MCF 10A (cell line): ENCODE data around the gene HEATR1. TPM values are rescaled to one million over a fixed set of nuclear protein-coding genes. Genes with fewer than 3 reads are reported as not detected.
"Not testable (repeated sequence)": the region's sequence is repeated elsewhere in the genome, so short reads cannot be mapped to it uniquely, and the experiment has no call there.

ENCODE experiments used
- BruUV-seq: library from RNA; stranded (reverse); fragments of 400-500 nt; replicated peaks from 2 replicates; lab custom pipeline; 2021; lab: Mats Ljungman, UMichigan
- CTCF ChIA-PET: fragments of 300-600 bp; sonication (Branson Sonifier 250); formaldehyde crosslinking; extraction: SDS; loops from one replicate; lab custom pipeline; 2021; ENCODE audit warnings: antibody characterized with exemption, inconsistent platforms; lab: Yijun Ruan, JAX
- POLR2A ChIA-PET: fragments of 300-600, 350-650 bp; sonication (Branson Sonifier 250); formaldehyde crosslinking; extraction: SDS; loops from one replicate; lab custom pipeline; 2020; ENCODE audit warnings: antibody characterized with exemption, inconsistent platforms; lab: Yijun Ruan, JAX
- DNase-seq: peaks from one replicate; pipeline ENCODE4 v3.0.0-alpha.2; 2018; ENCODE audit not compliant: unreplicated experiment
- H3K27ac Mint-ChIP-seq: one replicate; pipeline ENCODE4 v1.8.0; 2022; ENCODE audit warnings: mild to moderate bottlenecking, low read depth, mixed read lengths; ENCODE audit not compliant: unreplicated experiment
- H3K27me3 Mint-ChIP-seq: one replicate; pipeline ENCODE4 v1.8.0; 2022; ENCODE audit warnings: mixed read lengths; ENCODE audit not compliant: insufficient read depth, unreplicated experiment
- H3K36me3 Mint-ChIP-seq: one replicate; pipeline ENCODE4 v1.8.0; 2022; ENCODE audit warnings: mild to moderate bottlenecking, moderate library complexity, mixed read lengths; ENCODE audit not compliant: insufficient read depth, unreplicated experiment
- H3K4me1 Mint-ChIP-seq: one replicate; pipeline ENCODE4 v1.8.0; 2022; ENCODE audit warnings: mixed read lengths; ENCODE audit not compliant: insufficient read depth, unreplicated experiment
- H3K4me3 Mint-ChIP-seq: one replicate; pipeline ENCODE4 v1.8.0; 2022; ENCODE audit warnings: mild to moderate bottlenecking, moderate library complexity, mixed read lengths; ENCODE audit not compliant: unreplicated experiment
- H3K9me3 Mint-ChIP-seq: one replicate; pipeline ENCODE4 v1.8.0; 2022; ENCODE audit warnings: mixed read lengths; ENCODE audit not compliant: unreplicated experiment
- CTCF ChIP-seq: fragments of 200-600 bp; IDR thresholded peaks from one replicate; pipeline ENCODE4 v1.8.0; 2022; ENCODE audit warnings: antibody characterized with exemption, mild to moderate bottlenecking; ENCODE audit not compliant: unreplicated experiment
- intact Hi-C: fragments of 100-400 bp; cut with micrococcal nuclease; formaldehyde crosslinking; loops from 2 replicates; pipeline ENCODE4 v1.14.1; 2022
- total RNA-seq: library from RNA; stranded (reverse); gene quantifications from 2 replicates; pipeline ENCODE4 v1.2.3, GENCODE V29; 2022

The HEATR1 gene
- total RNA-seq, 1 experiment from 2014 or later, result 128 TPM

- intact Hi-C loops, result loop anchor here (1.0 to 10.0 kb wide), 10 partner anchors 143 to 1191 kb away; no protein-coding TSS in a partner anchor
- Mint-ChIP-seq H3K4me3 (no peak overlapping the region), H3K4me1 (peaks cover 5% of the 10 kb centered on the region), H3K27ac (no peak overlapping the region), H3K9me3 (no peaks in the 10 kb centered on the region), H3K36me3 (peaks cover 5% of the 10 kb centered on the region), H3K27me3 (peaks cover 43% of the 10 kb centered on the region)
- no TSS peak for BruUV-seq
- peak; percentile 90 for DNase-seq
- peak; percentile 95 for TF ChIP-seq CTCF
- ChIA-PET CTCF (interaction anchor here (0.6 to 6.3 kb wide), 84 partner anchors 9 to 1190 kb away, joined by 3 to 79 read pairs (median 4); no protein-coding TSS in a partner anchor), POLR2A (interaction anchor here (1.0 to 1.2 kb wide), 4 partner anchors 16 to 781 kb away, joined by 3 to 8 read pairs (median 4); partner anchors contain the start of gene MTR)
Observed at GRCh38 chr1:236608930-236609726, 4.8 kb upstream of the HEATR1 start.

DNA sequence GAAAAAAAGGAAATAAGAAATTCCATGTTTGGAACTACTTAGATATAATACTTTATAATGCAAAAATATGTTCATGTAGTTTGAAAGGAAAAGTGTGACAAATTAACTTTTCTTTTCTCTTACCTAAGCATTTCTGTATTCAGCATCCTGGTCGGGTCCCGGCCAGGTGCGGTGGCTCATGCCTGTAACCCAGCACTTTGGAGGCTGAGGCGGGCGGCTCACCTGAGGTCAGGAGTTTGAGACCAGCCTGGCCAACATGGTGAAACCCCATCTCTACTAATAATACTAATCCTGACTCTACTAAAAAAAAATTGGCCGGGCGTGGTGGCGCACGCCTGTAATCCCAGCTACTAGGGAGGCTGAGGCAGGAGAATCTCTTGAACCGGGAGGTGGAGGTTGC is 3.3 kb upstream of the HEATR1 start:
- intact Hi-C loops, result loop anchor here (5.0 to 10.0 kb wide), 4 partner anchors 145 to 1065 kb away; no protein-coding TSS in a partner anchor
- CTCF ChIA-PET, result interaction anchor here (0.6 to 6.3 kb wide), 4 partner anchors 18 to 954 kb away, joined by 3 to 79 read pairs (median 36); no protein-coding TSS in a partner anchor
- peaks cover 20% of the 10 kb centered on the region for H3K36me3 Mint-ChIP-seq
- DNase-seq, BruUV-seq, H3K4me3 Mint-ChIP-seq, H3K9me3 Mint-ChIP-seq, POLR2A ChIA-PET, H3K27ac Mint-ChIP-seq: not testable (repeated sequence)
- H3K27me3 Mint-ChIP-seq, result peaks cover 36% of the 10 kb centered on the region
- peaks cover 14% of the 10 kb centered on the region for H3K4me1 Mint-ChIP-seq

GRCh38 chr1:236604905-236605806 is 840 bp upstream of the HEATR1 start:
- BruUV-seq, result TSS peak; percentile 89
- CTCF ChIA-PET, result interaction anchor here (0.6 to 4.0 kb wide), 36 partner anchors 9 to 959 kb away, joined by 3 to 31 read pairs (median 4); partner anchors contain the start of gene MTR
- Mint-ChIP-seq H3K9me3 (no peaks in the 10 kb centered on the region), H3K4me3 (peak overlapping the region; percentile 81), H3K27ac (peak overlapping the region; percentile 87), H3K27me3 (peaks cover 12% of the 10 kb centered on the region), H3K4me1 (peaks cover 14% of the 10 kb centered on the region), H3K36me3 (peaks cover 45% of the 10 kb centered on the region)
- TF ChIP-seq CTCF, result no peak
- DNase-seq, result no peak
- POLR2A ChIA-PET, result interaction anchor here (0.5 to 5.8 kb wide), 35 partner anchors 10 to 1187 kb away, joined by 3 to 88 read pairs (median 4); partner anchors contain the start of gene MTR
- intact Hi-C loops, result loop anchor here (5.0 to 10.0 kb wide), 4 partner anchors 147 to 1067 kb away; no protein-coding TSS in a partner anchor

GRCh38 chr1:236602171-236602570 is 2.1 kb downstream of the HEATR1 start:
- intact Hi-C loops, result loop anchor here (10.0 kb wide), 2 partner anchors 497 to 523 kb away; no protein-coding TSS in a partner anchor
- Mint-ChIP-seq H3K27me3 (no peaks in the 10 kb centered on the region), H3K4me3 (no peak overlapping the region), H3K9me3 (no peaks in the 10 kb centered on the region), H3K36me3 (peaks cover 74% of the 10 kb centered on the region), H3K27ac (peak overlapping the region; percentile 87), H3K4me1 (peaks cover 14% of the 10 kb centered on the region)
- BruUV-seq, result no TSS peak
- ChIA-PET POLR2A (interaction anchor here (0.6 to 5.8 kb wide), 6 partner anchors 14 to 1058 kb away, joined by 3 to 88 read pairs (median 3); partner anchors contain the start of gene MTR), CTCF (interaction anchor here (0.6 to 1.2 kb wide), 8 partner anchors 16 to 785 kb away, joined by 3 to 5 read pairs (median 3); no protein-coding TSS in a partner anchor)
- no peak for TF ChIP-seq CTCF
- DNase-seq, result no peak
